A549 (cell line): ENCODE results near the gene AKAP9.

ENCODE experiments used
- EP300 ChIP-seq, 2 experiments: fragments of >200 bp; sonication (Bioruptor Twin); formaldehyde crosslinking; IDR thresholded peaks; 2 replicates in 1 of 2; 3 replicates in 1 of 2; pipeline ENCODE4 v1.6.1; 2016 to 2017
- KDM5A ChIP-seq: fragments of 200-600 bp; sonication (generic); IDR thresholded peaks from 2 replicates; pipeline ENCODE4 v1.6.1; 2016; ENCODE audit warnings: antibody characterized with exemption, mild to moderate bottlenecking
- RAD21 ChIP-seq, 2 experiments: fragments of >200 bp in 1 of 2; sonication (Bioruptor Twin) in 1 of 2; formaldehyde crosslinking in 1 of 2; IDR thresholded peaks in 1 of 2; conservative IDR thresholded peaks in 1 of 2; 2 replicates in 1 of 2; 3 replicates in 1 of 2; pipeline ENCODE4 v1.6.1; 2012 to 2018; ENCODE audit warnings: inconsistent platforms in 1 of 2
- RCOR1 ChIP-seq: fragments of 150-350 bp; IDR thresholded peaks from 2 replicates; pipeline ENCODE4 v1.6.1; 2014; ENCODE audit warnings: antibody characterized with exemption, low read length, low read depth
- TF ChIP-seq, protein P1 (sequence below): fragments of >200 bp; sonication (Bioruptor Twin); formaldehyde crosslinking; IDR thresholded peaks from 3 replicates; pipeline ENCODE4 v1.5.1; 2016
- TF ChIP-seq, protein P2 (sequence below): fragments of 200-600 bp; sonication (generic); IDR thresholded peaks from 2 replicates; pipeline ENCODE4 v1.6.1; 2016; ENCODE audit warnings: antibody characterized with exemption, mild to moderate bottlenecking, moderate library complexity

DNA sequence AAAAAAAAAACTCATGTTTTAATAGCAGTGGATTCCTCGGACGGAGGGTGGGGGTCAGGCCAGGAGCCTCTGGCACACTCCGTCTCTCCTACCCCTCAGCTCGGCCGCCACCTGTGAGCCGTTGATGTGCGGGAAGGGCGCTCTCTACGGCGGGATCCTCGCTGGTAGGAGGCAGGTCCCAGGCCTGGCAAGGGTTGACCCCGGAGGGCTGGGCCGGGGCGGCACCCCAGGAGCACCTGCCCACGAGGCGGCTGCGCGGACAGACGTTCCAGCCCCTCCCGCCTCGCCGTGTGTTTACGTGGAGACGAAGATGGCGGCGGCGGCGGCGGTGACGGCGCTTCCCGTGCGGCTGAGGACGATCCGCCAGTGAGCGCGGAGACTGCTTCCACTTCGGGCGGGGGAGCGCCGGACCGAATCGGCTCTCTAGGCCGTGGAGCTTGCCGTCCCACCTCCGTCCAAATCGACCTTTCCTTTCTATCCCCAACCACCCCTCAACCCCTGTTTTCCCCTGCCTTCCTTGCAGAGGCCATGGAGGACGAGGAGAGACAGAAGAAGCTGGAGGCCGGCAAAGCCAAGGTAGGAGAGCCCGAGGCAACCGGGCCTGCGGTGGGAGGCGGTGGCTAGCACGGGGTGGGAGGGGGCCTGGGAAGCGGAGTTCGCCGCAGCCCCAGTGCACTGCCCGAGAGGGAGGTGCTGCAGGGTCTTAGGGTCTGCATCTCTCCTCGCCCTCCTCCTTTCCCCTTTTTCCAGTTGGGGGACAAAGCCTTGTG is at the start of gene AKAP9:
- no peak for TF ChIP-seq RAD21 (conservative IDR thresholded peaks at IDR 0.05 in 1 of 2, IDR thresholded peaks at IDR 0.05 in 1 of 2)
- TF ChIP-seq, protein P1, sequence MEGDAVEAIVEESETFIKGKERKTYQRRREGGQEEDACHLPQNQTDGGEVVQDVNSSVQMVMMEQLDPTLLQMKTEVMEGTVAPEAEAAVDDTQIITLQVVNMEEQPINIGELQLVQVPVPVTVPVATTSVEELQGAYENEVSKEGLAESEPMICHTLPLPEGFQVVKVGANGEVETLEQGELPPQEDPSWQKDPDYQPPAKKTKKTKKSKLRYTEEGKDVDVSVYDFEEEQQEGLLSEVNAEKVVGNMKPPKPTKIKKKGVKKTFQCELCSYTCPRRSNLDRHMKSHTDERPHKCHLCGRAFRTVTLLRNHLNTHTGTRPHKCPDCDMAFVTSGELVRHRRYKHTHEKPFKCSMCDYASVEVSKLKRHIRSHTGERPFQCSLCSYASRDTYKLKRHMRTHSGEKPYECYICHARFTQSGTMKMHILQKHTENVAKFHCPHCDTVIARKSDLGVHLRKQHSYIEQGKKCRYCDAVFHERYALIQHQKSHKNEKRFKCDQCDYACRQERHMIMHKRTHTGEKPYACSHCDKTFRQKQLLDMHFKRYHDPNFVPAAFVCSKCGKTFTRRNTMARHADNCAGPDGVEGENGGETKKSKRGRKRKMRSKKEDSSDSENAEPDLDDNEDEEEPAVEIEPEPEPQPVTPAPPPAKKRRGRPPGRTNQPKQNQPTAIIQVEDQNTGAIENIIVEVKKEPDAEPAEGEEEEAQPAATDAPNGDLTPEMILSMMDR, result no peak
- TF ChIP-seq EP300 (IDR thresholded peaks at IDR 0.05), result no peak
- TF ChIP-seq, protein P2, sequence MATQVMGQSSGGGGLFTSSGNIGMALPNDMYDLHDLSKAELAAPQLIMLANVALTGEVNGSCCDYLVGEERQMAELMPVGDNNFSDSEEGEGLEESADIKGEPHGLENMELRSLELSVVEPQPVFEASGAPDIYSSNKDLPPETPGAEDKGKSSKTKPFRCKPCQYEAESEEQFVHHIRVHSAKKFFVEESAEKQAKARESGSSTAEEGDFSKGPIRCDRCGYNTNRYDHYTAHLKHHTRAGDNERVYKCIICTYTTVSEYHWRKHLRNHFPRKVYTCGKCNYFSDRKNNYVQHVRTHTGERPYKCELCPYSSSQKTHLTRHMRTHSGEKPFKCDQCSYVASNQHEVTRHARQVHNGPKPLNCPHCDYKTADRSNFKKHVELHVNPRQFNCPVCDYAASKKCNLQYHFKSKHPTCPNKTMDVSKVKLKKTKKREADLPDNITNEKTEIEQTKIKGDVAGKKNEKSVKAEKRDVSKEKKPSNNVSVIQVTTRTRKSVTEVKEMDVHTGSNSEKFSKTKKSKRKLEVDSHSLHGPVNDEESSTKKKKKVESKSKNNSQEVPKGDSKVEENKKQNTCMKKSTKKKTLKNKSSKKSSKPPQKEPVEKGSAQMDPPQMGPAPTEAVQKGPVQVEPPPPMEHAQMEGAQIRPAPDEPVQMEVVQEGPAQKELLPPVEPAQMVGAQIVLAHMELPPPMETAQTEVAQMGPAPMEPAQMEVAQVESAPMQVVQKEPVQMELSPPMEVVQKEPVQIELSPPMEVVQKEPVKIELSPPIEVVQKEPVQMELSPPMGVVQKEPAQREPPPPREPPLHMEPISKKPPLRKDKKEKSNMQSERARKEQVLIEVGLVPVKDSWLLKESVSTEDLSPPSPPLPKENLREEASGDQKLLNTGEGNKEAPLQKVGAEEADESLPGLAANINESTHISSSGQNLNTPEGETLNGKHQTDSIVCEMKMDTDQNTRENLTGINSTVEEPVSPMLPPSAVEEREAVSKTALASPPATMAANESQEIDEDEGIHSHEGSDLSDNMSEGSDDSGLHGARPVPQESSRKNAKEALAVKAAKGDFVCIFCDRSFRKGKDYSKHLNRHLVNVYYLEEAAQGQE, result no peak
- 0 out of 2 replicates have a peak, but pooled peaks have one; percentile 26 for TF ChIP-seq KDM5A
- no peak for TF ChIP-seq RCOR1
